T-helper 2 cell (primary cell): Measurements from ENCODE around the gene FAR1.

Experiments used
- DNase-seq, 5 experiments: peaks; one replicate each; pipeline versions ENCODE4 v3.0.0 to v3.0.0-alpha.2; 2012 to 2022

Gene FAR1

GRCh38 chr11:13672576-13673210 lies 4.2 kb downstream of the FAR1 start:
- no peak for DNase-seq

GRCh38 chr11:13674799-13675509 lies 6.5 kb downstream of the FAR1 start:
- no peak for DNase-seq

- DNase-seq: no peak
Measured at GRCh38 chr11:13676576-13676975, 8.1 kb downstream of the FAR1 start.

DNA sequence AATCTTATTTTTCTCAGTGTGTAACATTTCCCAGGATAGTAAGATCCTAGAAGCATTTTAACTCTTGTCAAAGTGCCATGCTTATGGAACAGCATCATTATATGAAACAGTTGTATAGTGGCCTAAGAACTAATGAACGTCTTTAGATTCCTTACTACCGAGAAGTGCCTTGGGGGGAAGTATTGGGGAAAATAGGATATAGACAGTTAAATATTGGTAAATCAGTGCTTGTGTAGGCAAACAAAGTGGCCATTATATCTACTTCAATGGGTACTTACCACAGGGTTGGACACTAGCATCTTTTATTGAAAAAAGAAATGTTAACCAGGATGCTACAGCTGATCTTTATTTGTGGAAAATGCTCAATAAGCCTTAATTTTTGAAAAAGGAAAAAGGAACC lies 11.3 kb downstream of the FAR1 start:
- DNase-seq: no peak

GRCh38 chr11:13680501-13681264 lies 12.2 kb downstream of the FAR1 start:
- DNase-seq: peak in 1 of 5 experiments; percentile 19

DNA sequence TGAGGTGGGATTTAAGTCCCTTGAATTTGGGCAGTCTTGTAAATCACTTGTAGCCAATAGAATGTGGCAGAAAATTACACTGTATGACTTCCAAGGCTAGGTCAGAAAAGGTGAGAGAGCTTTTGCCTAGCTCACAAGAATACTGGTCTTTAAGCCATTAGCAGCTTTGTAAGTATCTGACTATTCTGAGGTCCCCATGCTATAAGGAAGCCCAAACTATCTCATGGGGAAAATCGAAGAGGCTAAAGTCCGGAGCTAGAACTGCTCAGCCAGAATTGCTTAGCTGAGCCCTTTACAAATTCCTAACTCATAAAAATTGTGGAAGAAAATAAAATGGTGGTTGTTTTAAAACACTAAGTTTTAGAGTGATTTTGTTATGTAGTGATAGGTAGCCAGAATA lies 13.0 kb downstream of the FAR1 start:
- DNase-seq: no peak

DNA sequence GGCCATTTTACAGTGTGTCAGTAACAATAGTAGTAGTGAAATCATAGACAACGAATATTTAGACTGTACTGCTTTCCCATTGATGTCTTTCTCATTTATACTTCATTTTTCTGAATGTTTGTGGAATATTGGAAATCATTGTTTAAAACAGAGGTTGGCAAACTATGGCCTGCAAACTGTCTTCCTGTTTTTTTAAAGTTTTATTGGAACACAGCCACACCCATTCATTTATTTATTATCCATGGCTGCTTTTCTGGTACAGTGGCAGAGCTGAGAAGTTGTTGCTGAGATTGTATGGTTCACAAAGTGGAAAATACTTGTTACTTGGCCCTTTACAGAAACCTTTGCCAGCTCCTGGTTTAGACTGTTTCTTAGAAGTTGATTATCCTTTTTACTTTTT lies 13.7 kb downstream of the FAR1 start:
- DNase-seq: no peak

DNA sequence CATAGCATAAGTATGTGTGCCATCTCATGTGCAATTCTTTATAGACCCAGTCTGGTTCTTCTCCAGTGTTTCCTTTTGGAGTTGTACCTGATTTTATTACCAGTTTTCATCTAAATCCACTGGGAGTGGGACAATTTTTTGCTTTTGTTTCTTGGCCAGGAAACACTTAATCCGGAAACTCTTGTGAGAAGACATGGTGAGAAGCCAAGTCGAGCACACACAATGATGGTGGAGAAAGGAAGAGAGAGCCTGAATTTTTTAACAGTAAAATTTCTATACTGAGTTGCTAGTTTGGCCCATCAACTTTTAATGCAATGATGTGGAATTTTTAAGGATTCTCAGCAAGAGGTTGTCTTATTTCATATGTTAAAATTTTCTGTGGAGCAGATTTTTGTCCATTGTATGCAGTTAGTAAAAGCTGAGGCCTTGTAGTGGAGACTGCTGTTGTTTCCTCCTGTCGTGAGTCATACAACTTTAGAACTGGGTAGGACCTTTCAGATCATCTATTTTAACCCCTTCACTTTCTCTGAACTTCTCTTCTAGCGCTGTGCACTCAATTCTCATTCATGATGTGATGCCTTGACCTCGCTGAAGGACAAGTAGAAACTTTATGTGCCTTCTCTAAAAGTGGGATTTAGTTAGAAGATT lies 17.1 kb downstream of the FAR1 start:
- no peak for DNase-seq

- DNase-seq: no peak
Measured at GRCh38 chr11:13686776-13687175, 18.3 kb downstream of the FAR1 start.

- DNase-seq: no peak
Measured at GRCh38 chr11:13687271-13687670, 18.8 kb downstream of the FAR1 start.

DNA sequence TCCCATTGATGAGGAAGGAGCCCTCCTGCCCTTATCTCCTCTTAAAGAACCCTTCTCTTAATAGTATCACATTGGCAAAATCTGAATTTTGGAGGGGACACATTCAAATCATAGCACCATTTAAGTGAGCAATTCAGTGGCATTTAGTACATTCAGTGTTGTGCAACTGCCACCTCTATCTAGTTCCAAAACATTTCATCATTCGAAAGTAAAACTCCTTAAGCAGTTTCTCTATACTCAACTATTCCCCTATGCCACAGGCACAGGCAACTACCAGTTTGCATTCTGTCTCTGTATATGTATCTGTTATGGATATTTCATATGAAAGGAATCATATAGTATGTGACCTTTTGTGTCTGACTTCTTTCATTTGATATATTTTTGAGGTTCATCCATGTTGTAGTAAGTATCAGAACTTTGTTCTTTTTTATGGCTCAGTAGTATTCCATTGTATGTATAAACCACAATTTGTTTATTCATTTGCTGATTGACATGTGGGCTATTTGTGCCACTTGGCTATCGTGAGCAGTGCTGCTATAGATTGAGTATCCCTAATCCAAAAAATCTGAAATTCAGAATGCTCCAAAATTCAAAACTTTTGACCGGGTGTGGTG lies 22.9 kb downstream of the FAR1 start:
- no peak for DNase-seq

GRCh38 chr11:13692172-13692571 lies 23.7 kb downstream of the FAR1 start:
- no peak for DNase-seq

GRCh38 chr11:13694115-13694514 lies 25.6 kb downstream of the FAR1 start:
- no peak for DNase-seq

- no peak for DNase-seq
Measured at GRCh38 chr11:13695886-13696285, 27.4 kb downstream of the FAR1 start.

DNA sequence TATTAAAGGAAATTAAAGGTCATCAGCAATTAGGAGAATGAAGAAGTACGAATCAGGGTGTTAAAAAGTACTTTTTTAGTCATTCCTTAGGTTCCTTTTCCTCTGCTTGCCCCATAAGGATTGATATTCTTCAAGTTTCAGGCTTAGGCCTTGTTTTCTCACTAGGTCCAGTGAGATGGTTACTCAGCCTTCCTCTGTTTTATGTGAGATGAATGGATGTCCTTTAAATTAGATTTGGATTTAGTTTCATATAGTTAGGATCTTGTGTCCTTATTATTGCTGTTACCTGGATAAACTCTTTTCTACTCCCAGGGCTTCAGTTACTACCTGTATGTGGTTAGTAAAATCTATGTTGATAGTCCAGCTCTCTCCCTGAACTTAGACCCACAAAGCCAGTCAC lies 29.2 kb downstream of the FAR1 start:
- DNase-seq: no peak

- no peak for DNase-seq
Measured at GRCh38 chr11:13698132-13698531, 29.7 kb downstream of the FAR1 start.

DNA sequence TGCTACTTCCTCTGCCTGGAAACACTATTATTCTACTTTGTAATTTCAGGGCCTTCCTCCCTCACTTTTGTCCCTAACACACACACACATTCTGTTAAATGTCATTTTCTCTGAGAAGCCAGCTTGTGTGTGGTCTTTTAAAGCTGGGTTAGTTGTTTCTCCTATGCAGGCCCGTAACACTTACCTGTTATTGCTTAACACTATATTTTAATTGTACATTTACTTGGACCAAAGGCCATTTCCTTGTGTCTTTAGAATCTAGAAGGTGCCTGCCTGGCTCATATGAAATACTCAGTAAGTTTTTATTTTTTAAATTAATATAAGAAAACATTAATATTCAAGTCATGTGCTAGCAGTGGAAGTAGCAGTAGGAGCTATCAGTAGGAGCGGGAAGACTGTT lies 30.6 kb downstream of the FAR1 start:
- no peak for DNase-seq

- DNase-seq: no peak
Measured at GRCh38 chr11:13699870-13700269, 31.4 kb downstream of the FAR1 start.

DNA sequence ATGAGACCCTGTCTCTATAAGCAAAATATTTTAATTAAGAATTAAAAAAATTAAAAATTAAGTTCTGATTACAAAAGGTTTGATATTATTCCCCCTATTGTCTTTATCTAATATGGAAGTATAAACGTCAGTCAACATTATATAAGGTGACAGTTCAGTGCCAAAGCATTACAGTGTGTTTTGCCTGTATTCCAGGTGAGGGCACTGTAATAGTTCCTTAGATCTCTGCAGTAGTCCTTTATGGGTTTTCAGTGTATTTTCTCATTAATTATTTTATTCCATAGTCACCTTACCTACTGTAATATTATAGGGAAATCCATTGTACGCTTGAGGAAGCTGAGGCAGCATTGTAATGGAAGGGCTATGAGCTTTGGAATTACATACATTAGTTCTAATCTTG lies 33.0 kb downstream of the FAR1 start:
- DNase-seq: no peak

DNA sequence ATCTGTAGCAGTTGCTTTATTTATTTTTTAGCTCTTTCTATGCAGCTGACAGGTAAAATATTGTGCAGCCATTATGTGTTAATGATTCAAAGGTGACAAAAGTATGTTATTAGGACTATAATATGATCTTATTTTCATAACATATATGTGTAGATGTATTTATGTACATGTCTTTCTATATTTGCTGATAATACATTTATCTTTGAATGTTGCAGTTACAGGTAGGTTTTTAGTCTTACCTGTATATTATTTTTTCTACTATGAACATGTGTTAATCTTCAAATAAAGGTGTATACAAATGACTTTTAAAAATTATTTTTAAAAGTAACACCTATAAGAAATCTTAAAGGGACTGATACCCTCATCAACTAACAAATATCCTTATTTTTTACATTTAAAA lies 33.6 kb downstream of the FAR1 start:
- no peak for DNase-seq

DNA sequence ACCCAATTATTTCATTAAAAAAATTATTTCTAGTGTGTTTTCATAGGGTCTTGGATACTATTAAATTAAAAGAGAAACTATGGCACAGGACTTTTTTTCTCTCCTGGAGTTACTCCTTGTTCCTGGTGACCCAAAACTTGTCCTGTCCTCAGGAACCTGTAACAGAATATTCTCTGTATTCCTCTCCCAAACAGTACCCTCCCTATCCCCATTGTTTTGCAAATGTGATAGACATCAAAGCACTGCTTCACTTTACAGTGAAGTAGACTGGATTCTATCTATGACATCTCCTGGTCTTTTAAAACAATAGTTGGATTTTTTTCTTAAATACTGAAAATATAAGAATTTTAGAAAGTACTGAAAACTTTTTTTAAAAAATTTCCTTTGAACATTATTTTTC lies 37.2 kb downstream of the FAR1 start:
- no peak for DNase-seq

GRCh38 chr11:13713982-13714381 lies 45.5 kb downstream of the FAR1 start:
- DNase-seq: no peak

GRCh38 chr11:13717331-13717730 lies 48.9 kb downstream of the FAR1 start:
- DNase-seq: no peak
